DMS79 (cell line): ENCODE results near the gene PTPN13.

Source experiments
- DNase-seq: peaks from one replicate; lab custom pipeline; 2025; lab: John Stamatoyannopoulos, UW

The PTPN13 gene

DNA sequence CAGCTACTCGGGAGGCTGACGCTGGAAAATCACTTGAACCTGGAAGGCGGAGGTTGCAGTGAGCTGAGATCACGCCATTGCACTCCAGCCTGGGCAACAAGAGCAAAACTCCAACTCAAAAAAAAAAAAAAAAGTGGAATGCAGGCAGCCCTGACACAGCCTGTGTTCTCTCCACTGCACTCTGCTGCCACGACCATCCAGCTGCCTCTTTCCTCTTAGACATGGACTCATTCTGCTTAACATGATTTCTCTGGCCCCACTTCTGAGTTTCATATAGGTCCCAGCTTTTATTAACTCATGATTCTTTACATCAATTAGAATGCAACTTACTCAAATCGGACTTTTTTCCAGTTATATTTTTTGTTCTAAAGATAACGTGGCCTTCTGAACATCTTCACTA lies 225.4 kb downstream of the PTPN13 start:
- no peak for DNase-seq

DNA sequence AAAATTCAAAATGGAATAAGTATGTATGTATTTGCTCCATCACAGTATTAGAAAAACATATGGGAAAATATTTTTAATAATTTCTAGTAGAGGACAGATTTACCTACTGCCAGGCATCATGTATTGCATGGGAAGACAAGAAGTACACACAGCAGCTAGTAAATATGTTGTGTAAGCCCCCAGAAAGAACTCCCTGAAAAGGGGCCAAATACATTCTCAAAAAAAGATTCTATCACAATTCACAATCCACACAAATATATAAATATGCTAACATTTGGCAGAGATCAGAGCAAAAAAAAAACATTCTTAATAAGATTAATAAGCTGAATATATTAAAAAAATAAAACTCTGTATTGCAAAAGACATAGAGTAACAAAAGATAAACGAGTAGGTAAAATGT lies 227.0 kb downstream of the PTPN13 start:
- DNase-seq, result no peak

DNA sequence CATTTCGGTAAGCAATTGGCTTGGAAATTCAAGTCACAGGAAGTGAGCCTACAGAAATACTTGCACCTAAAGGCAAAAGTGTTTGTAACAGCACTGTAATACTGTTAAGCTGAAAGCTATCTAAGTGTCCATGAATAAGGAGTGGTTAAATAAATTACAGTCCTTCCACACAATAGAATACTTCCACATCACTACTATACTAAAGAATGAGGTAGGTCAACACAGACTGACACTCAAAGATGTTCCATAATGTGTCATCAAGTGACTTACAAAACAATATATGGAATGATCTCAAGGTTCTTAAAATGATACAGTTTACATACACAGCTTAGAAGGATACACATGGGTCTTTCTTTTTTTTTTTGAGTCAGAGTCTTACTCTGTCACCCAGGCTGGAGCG lies 228.0 kb downstream of the PTPN13 start:
- DNase-seq, result no peak

DNA sequence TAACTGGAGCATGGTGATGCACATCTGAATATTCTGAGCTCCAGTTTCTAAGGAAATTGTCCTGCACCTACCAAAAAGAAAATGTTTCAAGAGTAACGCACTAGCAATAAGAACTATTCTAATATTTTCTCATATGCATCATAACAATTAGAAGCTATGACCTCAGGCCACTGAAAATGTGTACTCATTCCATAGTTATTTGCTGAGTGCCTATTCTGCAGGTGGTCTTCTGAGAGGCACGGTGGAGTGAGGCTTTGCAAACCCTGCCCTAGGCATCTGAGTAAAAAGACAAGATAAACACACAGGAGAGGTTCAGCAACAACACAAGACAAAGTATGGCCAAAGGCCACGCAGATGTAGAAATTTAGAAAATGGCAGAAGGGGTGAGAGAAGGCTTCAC lies 231.4 kb downstream of the PTPN13 start:
- DNase-seq, result no peak

DNA sequence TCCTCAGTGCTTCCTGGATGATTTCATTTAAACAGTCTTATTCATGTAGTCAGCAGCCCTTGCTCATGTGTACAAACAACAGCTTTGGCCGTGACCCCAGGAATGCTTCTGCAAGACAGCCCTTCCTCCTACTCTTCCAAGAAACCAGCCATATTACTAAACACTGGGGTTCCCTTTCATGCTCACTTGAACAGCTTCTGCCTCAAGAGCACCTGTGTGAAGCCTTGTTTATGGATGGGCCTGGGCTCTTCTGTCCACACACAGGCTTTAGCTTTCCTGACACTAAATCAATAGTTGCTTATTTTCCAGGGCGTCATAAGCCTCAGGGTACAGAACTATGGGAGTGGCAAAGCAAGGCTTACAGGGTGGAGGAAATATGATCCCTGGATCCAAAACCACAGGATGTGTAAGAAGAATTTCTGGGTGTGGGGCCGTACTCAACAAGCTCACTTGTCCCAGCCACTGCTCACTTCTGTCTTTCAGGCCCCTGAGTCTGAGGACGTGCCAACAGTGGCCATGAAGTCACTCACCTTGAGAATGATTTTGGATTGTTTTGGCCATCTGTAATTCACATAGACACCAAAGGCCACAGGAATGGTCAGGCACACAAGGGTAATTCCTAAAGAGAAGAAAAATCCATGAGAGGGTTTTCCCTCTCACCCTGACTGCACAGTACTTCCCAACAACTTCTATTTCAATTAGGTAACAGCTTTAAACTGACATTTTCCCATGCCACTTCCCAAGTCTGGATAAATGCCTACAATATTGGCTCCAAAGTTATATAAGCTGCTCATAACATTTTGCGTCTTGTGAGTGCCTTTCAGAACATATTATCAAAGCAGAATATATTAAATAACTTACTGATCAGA lies 237.4 kb downstream of the PTPN13 start:
- DNase-seq, result peak; percentile 18

DNA sequence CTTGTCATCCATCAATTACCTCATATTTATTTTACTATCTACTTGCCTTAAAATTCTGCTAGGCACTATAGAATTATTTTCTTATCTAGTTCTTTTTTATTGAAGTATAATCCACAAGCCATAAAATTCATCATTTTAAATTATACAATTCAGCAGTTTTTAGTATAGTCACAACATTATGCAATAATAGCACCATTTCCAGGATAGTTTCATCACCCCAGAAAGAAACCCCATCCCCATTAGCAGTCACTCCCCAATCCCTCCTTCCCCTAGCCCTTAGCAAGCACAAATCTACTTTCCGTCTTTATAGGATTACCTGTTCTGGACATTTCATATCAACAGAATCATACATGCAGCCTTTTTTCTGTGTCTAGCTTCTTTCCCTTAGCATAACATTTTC lies 239.5 kb downstream of the PTPN13 start:
- no peak for DNase-seq

DNA sequence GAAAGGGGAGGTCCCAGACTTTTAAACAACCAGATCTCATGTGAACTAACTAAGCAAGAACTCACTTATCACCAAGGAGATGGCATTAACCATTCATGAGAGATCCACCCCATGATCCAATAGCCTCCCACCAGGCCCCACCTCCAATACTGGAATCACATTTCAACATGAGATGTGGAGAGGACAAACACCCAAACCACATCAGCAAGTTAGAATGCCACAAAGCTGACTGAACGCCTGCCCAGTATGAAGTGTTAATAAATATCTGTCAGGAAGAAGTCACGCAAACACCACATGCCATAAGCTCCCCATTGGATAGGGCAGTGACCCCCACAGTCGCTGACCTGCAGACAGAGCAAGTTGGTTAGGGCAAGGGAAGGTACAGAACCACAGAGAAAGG lies 240.8 kb downstream of the PTPN13 start:
- no peak for DNase-seq

DNA sequence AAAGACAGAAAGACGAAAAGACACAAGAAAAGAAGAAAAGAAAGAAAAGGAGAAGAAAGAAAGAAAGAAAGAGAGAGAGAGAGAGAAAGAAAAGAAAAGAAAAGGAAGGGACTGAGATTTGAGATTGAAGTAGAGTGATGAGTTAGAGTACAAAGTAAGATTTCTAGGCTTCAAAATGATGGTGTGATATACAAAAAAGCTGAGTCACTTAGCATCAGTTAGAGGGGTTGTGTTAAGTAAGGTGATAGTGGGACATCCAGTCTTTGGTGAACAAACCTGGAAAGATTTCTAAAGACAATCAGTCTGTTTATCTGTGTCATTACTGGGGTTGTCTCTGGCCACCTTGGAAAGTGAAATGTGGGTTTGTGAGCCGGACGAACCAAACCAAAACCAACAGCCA lies 241.6 kb downstream of the PTPN13 start:
- no peak for DNase-seq

DNA sequence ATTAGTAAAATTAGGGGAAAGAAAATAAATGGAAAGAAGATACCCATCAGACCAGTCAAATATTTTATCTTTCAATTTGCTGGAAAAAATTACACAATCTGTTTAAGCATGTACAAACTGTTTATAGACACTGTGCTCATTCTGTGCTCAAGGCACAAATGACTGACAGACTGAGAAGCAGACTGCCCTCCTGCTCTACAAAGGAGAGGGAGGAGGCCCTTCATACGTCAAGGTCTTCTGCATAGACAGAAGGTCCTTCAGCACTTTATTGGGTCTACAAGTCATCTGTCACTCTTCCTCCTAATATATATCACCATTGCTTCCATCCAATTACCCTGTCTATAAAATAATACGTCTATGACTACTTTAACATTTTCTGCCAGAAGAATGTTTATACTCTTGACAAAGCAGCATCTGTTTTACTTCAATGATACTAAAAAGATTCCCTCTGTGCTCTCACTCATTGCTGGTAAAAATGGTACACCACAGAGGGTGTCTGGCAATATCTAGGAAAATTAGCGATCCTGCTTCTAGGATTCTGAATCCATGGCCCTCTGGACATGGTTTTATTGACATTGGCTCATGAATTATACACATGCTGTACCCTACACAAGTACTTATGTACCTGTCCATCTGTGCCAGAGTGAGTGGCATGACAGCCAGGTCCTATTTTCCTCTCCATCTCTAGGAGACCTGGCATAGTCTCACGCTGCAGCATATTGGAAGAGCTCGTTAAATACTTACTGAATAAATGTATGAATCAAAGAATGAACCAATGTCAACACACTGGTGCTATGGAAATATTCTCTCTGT lies 243.8 kb downstream of the PTPN13 start:
- DNase-seq, result no peak

DNA sequence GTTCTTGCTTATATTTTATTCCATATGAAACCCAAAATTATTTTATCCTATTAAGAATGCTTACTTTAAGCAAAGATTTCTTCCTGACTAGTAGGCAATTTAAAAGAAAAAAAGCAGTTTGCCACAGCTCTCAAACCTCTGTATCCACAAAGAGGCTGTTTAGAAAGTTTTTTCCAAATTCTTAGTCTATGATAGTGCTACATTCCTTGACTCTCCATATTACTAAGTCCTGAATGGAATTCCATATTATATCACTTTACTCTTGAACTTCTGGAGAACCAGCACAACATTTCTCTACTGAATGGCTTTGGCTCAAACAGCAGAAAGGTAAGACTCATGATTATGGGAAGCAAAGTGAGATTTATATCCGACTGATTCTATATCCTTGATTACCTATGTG lies 246.7 kb downstream of the PTPN13 start:
- no peak for DNase-seq

DNA sequence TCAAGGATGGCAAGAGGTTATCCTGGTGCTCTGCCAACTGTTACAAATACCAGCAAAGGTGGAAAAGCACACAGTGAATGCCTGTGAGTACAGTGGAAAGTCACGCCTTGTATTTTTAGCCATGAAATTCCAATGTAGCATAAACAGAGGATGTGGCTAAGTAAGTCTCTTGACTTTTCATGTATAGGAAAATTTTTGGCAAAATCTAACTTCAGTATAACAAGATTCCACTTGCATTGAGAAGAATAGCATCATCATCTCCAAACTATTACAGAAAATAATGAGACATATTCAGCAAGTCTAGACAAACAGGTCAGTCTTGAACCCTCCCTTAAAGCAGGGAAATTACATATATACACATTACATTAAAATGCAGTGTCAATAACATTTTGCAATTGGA lies 247.2 kb downstream of the PTPN13 start:
- no peak for DNase-seq

DNA sequence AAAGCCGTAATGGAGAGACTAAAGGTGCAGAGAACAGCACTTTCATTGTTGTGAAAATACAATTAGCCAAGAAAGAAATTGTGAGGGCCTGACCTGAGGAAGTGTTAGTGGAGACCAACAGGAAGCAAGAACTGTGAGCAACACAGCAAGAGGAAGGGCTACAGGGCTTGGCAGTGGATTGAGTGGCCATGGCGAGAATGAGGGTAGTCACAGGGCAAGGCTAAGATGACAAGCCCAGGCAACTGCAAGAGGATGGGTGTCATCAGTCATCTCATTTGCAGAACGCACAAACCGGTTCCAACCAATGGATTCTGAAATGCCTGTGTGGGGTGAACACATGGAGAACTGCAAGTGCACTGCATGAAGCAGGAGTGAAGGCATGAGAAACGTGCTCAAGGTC lies 251.5 kb downstream of the PTPN13 start:
- no peak for DNase-seq

DNA sequence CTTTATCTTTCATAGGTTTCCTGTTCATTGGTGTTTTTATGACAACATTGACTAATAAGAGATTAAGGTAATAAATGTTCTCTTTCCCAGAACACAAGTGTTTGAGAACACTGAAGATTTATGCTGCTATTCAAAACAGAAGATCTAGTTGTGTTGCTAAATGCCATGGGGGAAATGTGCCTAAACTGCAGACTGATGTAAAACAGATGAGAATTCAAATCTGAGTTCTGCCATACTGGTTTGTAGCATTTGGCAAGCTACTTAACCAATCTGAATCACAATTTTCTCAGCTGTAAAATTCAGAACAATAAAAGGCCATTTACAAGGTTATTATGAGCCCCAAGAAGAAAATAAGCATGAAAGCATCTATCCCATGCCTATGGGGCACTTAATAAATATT lies 252.8 kb downstream of the PTPN13 start:
- DNase-seq, result no peak

DNA sequence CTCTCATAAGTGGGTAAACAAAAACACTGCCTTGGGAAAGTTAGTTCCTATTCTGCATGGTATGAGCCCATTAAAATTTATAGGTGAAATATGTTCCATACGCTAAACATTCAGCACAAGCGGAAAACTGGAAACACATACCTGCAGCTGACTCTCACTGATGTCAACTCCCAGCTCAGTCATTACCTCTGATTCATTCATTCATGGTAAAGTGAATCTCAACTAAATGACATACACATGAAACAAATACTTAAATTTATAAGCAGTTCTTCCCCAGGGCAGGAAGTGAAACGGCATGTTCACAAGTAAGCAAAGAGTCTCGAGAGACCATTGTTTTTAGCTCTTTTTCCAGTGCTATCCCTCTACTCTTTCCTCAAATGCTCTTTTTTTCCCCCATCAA lies 253.5 kb downstream of the PTPN13 start:
- no peak for DNase-seq

DNA sequence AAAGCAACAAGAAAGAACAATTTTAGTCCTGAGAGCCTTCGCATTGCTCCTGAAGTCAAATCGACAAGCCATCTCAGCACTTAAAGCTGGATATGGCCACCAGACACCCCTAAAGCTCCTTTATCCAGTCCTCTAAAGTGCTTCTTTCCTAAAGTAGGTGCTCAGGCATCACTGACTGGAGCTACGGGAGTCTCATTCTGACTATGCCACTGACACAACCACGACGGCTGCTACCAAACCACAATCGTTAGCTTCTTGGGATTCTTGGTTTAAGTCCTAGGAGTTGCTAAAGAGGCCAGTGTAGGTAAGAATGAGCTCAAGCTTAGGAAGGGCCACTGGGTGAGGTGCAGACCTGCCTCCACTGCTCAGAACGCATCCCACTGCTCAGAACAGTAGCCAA lies 254.0 kb downstream of the PTPN13 start:
- DNase-seq, result no peak

DNA sequence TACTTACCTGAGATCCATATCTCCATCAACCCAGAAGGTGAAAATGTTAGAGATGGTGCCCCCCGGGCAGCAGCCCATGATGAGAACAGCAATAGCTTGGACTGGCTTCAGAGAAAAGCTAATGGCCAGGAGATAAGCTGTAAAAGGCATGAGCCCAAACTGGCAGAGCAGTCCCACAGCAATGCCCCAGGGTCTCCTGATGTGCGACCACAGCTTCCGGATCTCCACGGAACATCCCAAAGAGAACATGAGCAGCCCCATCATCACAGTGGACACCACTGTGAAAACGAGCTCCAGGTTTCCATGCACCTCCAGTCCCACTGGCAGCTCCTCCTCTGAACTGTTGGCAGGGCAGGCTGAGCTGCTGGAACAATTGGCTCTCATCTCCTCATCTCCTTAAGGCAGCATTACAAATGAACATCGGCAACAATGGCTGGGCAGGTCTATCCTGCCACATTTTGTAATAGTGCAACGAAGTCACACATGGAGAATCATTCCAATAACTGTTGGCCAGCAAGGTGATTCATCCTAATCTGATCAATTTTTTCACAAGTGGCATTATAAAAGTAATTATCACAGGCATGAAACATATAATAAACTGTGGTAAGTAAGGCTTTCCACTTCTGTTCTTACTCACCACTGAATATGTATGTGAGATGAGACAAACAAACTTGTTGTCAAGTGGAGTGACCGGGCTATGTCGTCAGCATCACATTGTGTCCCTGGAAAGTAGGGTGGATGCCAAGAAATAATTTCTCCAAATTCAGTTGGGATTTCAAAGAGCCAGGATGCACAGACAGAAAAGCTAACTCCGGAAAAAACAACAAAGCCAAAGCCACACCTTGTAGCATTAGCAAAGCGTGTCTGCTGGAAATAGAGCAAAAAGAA lies 254.9 kb downstream of the PTPN13 start, which contains the start of gene SLC10A6:
Gene SLC10A6 (minus strand): TSS at position 653 of the 888 bp plus-strand sequence. CDS start 269 bp downstream, at position 384.
- DNase-seq, result no peak

DNA sequence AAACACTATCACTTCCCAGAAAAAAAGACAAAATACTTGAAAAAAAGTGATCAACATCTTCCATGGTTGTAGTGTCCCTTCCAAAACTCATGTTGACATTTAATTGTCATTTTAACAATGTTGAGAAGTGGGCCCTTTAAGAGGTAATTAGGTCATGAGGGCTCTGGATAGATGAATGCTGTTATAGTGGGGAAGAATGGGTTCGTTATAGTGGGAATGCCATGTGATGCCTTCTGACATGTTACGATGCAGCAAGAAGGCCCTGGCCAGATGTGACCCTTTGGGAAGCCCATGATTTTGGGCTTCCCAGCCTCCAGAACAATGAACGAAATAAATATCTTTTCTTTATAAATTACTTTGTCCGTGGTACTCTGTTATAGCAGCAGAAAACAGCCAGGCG lies 259.1 kb downstream of the PTPN13 start:
- DNase-seq, result no peak

DNA sequence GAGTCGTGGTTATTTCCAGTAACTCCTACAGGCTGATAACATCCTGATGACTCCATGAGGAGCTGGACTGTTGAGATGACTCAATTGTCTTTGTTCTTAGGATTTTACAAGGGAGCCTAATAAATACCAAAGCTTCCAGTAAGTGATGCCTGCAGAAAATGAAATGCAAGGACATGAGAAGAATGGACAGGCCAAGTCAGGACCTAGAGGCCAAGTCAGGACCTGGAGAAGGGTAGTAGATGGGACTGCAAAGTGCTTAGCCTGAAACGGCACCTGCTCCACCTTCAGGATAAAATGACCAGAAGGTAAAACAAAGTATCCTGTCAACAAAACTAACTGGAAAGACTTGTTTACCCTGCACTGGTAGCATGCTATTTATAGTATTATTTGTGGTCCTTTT lies 261.5 kb downstream of the PTPN13 start:
- no peak for DNase-seq

DNA sequence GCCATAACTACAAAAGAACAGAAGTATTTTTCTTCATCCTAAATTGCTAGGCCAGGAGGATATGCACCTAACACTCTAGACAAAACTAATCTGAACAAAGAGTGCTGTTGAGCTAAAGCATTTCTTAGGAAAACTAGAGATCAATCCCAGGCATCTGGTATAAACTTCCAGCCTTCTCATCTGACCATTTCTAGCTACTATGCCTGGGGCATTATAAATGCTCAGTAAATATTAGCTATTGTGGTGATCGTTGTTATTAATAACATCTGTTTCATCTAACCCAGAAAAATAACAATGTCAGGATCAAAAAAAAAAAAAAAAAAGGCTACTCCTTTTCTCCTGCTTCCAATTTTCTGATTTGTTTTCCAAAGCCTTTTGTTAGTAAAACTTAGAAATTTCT lies 262.8 kb downstream of the PTPN13 start:
- no peak for DNase-seq

DNA sequence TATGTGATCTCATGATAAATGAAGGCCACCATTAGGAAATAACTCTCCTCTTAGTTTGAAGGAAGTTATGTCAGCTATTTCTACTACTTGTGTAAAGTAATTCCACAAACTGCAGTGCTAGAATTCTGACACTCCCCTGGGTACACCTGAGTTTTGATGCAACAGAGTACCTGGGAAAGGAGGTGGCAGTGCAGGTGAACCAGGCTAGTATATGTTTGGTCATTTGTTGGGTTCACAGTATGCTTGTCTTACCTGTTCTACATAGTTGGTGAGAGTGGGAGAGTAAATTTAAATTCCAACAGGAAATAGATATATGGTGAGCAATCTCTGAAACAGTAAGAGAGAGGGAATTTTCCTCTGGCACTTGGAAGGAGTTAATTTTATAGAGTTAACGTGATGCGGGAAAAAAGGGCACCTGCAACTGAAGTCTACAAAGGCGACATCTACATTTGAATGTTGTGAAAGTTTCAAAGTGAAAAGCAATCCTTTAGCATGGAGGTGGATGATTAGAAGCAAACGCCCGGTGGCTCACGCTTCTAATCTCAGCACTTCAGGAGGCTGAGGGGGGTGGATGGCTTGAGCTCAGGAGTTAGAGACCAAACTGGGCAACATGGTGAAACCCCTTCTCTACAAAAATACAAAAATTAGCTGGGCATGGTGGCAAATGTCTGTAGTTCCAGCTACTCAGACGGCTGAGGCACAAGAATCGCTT lies 263.4 kb downstream of the PTPN13 start:
- no peak for DNase-seq
